LNCAP (cell line): ENCODE results near the gene TOP1.

Experiments
- TF ChIP-seq, protein P1 (sequence below): fragments of 450-650 bp; IDR thresholded peaks from 2 replicates; pipeline ENCODE4 v1.5.1; 2017; ENCODE audit warnings: mild to moderate bottlenecking

Gene TOP1

DNA sequence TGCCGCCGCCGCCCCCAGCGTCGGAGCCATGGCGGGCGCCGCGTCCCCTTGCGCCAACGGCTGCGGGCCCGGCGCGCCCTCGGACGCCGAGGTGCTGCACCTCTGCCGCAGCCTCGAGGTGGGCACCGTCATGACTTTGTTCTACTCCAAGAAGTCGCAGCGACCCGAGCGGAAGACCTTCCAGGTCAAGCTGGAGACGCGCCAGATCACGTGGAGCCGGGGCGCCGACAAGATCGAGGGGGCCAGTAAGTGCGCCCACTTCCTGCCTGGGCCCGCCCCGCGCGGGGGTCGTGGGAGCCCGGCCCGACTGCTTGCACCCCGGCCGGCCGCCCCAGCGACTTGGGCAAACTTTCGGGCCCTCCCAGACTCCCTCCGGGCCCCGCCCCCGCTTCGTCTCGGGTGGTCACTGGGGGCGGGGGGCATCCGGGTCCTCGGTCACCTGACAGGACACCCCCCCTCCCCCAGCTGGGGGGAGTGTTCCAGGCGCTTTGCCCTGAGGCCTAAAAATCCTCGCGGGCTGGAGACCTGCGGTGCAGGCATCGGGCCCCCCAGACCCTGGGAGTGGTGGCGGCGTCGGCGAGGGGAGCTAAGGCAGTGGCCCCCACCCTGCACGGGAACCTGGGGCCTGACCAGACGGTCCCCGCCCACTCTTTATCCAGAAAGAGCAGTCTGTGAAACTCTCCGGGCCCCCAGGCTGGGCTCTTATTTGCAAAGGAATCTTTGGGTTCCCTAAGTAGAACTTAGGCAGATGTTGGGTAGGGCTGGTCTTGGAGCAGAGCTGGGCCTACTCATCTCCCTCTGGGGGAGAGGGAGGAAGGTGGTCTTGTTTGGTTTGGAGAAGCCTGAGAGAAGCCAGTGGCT, 109.2 kb downstream of the TOP1 start:
- TF ChIP-seq, protein P1, sequence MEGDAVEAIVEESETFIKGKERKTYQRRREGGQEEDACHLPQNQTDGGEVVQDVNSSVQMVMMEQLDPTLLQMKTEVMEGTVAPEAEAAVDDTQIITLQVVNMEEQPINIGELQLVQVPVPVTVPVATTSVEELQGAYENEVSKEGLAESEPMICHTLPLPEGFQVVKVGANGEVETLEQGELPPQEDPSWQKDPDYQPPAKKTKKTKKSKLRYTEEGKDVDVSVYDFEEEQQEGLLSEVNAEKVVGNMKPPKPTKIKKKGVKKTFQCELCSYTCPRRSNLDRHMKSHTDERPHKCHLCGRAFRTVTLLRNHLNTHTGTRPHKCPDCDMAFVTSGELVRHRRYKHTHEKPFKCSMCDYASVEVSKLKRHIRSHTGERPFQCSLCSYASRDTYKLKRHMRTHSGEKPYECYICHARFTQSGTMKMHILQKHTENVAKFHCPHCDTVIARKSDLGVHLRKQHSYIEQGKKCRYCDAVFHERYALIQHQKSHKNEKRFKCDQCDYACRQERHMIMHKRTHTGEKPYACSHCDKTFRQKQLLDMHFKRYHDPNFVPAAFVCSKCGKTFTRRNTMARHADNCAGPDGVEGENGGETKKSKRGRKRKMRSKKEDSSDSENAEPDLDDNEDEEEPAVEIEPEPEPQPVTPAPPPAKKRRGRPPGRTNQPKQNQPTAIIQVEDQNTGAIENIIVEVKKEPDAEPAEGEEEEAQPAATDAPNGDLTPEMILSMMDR: no peak

DNA sequence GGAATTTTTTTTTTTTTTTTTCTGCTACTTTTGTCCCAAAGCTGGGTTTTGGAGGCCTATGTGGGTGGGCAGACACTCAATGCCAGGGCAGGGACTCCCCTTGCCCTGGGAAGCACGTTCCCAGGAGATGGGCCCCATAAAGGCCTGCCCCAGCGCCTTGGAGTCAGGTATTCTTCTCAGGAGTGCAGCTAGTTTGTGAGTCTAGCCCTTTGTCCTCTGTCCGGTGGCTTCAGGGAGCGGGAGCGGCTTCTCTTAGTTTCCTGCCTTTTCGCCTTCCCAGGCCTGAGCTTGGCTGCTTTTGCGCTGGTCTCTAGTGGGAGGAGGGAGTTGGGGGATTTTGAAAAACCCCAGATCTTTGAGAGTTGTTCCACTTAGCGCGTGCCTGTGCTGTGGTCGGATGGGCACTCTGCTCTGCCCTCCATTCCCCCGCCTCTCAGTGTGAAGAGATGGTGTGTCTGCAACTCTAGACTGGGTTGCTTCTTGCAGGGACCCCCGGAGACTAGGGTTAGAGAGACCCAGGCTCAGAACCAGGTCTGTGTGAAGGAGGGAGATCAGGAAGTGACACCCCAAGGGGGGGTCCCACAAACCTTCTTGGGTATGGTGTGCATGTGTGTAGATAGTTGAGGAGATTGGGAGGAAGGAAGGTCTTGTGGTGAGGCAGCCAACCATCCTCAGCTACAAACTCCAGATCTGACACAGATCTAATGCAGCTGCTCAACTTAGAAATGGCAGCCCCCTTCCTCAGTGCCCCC, 110.0 kb downstream of the TOP1 start:
- TF ChIP-seq, protein P1: no peak

DNA sequence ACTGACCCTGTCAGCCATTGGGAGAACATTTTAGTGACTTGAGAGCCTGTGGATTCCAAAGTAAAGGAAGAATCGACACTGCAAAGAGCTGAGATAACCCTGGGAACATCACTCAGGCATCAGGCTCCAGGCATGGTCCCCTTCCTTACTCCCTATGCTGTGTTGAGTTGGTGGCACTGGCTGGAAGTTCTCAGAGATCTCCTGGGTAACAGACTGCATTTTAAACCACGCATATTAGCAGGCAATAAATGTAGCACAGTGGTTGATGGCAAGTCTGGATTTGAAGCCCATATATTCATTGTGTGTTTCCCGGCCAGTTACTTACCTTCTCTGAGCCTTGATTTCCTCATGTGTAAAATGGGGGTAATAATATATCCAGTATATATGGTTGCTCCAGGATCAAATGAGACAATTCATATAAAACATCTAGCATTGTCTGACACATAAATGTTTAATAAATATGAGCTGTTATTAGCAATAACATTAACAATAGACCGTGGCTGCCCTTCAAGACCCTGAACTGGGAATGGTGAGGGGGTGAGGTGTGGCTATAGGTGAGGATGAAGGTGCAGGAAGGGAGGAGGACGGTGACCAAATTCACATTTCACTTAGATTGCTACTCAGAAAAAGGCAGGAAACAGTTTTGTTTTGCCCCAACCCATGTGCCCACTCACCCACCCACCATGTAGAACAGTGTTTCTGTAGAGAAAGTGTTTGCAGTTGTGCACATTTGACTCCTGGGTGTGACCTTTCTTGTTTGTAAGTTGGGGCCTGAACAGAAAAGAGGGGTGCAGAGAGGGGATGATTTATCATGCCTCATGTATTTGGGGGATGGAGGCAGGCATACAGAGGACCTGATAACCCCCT, 110.8 kb downstream of the TOP1 start:
- TF ChIP-seq, protein P1: no peak

DNA sequence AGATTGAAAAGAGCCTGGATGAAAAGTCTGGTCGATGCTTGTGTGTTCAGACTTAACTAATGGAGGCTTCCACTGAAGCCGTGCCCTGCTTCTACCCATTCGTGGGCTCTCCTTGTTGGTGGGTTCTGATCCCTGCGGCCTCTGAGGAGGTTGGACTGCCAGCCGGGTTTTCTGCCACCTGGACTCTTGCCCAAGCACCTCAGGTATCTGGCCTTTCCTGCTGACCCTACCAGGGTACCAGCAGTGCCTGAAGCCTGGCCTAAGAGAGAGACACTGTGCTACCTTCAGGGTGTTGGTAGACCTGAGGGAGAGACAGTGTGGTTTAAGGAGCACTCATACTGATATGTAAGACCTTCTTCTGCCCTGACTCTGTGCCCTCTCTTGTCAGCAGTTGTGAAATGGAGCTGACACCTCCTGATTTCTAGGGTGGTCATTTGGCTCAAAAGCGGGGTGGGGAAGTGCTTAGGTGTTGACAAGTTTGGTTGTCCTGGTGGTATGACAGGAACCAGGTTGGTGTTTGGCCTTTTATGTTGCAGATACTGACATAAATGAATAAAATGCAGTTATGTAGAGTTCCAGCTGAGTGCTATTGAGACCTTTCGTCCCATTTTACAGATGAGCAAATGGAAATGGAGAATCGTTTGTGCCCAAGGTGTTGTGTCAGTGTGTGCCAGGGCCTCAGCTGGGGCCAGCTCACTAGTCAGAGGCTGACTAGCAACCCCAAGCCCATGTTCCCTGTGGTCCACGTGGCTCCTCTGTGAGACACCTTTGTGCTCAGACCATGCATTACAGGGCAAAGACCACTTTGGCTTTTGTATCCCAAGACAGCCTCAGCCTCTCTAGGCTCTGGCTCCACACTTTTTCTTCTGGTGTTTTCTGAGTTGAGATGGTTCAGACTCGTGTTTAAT, 111.9 kb downstream of the TOP1 start:
- TF ChIP-seq, protein P1: no peak

DNA sequence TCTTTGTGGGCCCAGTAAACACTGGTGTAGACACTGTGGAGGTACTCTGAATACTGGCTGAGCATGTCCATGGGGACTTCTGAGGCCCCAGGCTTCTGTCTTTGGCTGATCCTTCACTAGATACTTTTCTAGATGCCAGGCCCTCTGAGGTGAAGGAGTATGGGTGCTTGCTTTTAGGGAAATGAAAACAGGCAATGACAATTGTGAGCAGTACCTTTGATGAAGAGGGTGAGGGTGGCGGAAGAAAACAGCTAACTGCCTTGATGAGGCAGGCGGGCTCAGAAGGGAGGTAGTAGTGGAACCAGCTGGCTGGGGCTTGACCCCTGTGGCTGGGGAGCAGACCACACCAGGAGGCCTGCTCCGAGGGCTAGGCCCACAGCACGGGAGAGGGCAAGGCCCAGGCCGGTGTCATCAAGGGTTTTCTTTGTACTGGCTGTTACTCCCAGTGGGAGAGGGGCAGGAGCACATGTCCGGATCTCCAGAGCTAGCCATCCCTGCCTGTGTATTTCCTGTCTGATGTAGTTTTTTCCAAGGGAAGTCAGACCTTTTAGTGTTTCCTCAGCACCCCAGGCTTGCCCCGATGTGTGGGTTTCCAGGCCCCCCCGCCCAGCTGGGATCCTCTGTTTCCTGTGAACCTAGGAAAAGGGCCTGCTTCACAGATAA, 112.7 kb downstream of the TOP1 start:
- TF ChIP-seq, protein P1: no peak

DNA sequence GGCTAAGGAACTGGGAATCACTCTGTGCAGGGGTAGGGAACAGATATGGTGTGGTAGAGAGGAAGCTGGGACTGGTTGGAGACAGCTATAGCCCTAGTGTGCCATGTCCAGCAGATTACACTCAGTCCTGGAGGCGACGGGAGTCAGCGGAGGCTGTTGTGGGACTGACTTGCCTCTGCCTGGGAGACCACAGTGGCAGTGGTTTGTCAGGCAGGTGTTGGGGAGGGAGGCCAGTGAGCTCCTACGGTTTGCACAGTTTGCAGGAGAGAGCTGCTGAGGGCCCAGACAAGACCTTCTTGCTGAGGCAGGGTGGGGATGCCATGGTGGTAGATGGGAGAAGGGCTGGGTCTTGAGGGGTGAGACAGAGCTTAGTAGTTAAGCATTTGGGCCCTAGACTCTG, 113.6 kb downstream of the TOP1 start:
- TF ChIP-seq, protein P1: no peak
